ENCODE measurements around the gene CCDC86.

DNA sequence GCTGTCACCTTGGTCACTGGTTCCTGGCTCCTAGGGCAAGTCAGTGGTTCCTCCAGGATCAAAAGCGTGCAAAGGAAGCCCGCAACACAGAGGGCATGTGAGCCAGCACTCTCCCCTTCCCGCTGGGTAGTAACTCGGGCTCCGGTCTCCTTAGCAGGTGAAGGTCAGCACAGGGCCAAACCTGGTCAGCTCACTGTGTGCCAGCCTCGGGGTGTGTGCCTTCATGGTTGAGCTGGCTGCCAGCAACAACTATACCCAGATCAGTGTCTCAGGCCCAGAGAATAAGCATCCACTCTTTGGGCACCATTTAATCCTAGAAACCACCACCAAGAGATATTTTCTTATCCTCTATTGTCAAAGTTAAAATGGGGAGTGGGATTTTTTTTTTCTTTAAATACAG, 16.1 kb upstream of the CCDC86 start:
- TF ChIP-seq, protein P1, sequence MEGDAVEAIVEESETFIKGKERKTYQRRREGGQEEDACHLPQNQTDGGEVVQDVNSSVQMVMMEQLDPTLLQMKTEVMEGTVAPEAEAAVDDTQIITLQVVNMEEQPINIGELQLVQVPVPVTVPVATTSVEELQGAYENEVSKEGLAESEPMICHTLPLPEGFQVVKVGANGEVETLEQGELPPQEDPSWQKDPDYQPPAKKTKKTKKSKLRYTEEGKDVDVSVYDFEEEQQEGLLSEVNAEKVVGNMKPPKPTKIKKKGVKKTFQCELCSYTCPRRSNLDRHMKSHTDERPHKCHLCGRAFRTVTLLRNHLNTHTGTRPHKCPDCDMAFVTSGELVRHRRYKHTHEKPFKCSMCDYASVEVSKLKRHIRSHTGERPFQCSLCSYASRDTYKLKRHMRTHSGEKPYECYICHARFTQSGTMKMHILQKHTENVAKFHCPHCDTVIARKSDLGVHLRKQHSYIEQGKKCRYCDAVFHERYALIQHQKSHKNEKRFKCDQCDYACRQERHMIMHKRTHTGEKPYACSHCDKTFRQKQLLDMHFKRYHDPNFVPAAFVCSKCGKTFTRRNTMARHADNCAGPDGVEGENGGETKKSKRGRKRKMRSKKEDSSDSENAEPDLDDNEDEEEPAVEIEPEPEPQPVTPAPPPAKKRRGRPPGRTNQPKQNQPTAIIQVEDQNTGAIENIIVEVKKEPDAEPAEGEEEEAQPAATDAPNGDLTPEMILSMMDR (IDR thresholded peaks at IDR 0.05 in 2 of 3, conservative IDR thresholded peaks at IDR 0.05 in 1 of 3; ENCODE audit: control insufficient read depth in 2 of 3, extremely low read depth in 1 of 3, insufficient read depth in 1 of 3, low read depth in 3 of 3, low read length in 3 of 3) = no peak
- no peak for TF ChIP-seq REST (IDR thresholded peaks at IDR 0.05; ENCODE audit: low read depth, low read length)
- TF ChIP-seq KDM1A (IDR thresholded peaks at IDR 0.05; ENCODE audit: borderline replicate concordance) = no peak
- TF ChIP-seq POLR2A (IDR thresholded peaks at IDR 0.05; ENCODE audit: low read depth, low read length) = no peak

All from GM12878 (cell line).